ENCODE data around the gene SAXO1.

GRCh38 chr9:18979367-18979766 is 53.6 kb downstream of the SAXO1 start:
- TF ChIP-seq EZH2phosphoT487 (IDR thresholded peaks at IDR 0.05) (no peak), CTCF (IDR thresholded peaks at IDR 0.05) (no peak), EZH2 (IDR thresholded peaks at IDR 0.05) (no peak)

All from neural progenitor cell (in vitro differentiated cells).